Measurements from ENCODE around the gene OMG.

OMG gene

GRCh38 chr17:31256936-31257335 lies 40.1 kb downstream of the OMG start:
- H3K36me3 ChIP-seq (ENCODE audit: insufficient read depth, low read length): peaks cover 7% of the 10 kb centered on the region
- no peaks in the 10 kb centered on the region for H3K9me3 ChIP-seq (ENCODE audit: low read length)
- no peak overlapping the region for H3K4me3 ChIP-seq (ENCODE audit: low read depth in 1 of 2, low read length in 2 of 2)
- H3K9ac ChIP-seq (ENCODE audit: low read length): no peak overlapping the region
- no peak overlapping the region for H3K27ac ChIP-seq (ENCODE audit: low read depth, low read length)
- H3K4me1 ChIP-seq (ENCODE audit: insufficient read depth, low read length): no peaks in the 10 kb centered on the region
- H3K27me3 ChIP-seq (ENCODE audit: control insufficient read depth in 1 of 2, insufficient read depth in 2 of 2, low read length in 2 of 2): no peaks in the 10 kb centered on the region

- Histone ChIP-seq H3K27ac (ENCODE audit: low read depth, low read length) (no peak overlapping the region), H3K27me3 (ENCODE audit: control insufficient read depth in 1 of 2, insufficient read depth in 2 of 2, low read length in 2 of 2) (no peaks in the 10 kb centered on the region), H3K9ac (ENCODE audit: low read length) (no peak overlapping the region), H3K4me3 (ENCODE audit: low read depth in 1 of 2, low read length in 2 of 2) (no peak overlapping the region), H3K4me1 (ENCODE audit: insufficient read depth, low read length) (no peaks in the 10 kb centered on the region), H3K9me3 (ENCODE audit: low read length) (no peaks in the 10 kb centered on the region), H3K36me3 (ENCODE audit: insufficient read depth, low read length) (peaks cover 6% of the 10 kb centered on the region)
Observed at GRCh38 chr17:31254654-31255053, 42.4 kb downstream of the OMG start.

GRCh38 chr17:31252741-31253140 lies 44.3 kb downstream of the OMG start:
- Histone ChIP-seq H3K4me3 (ENCODE audit: low read depth in 1 of 2, low read length in 2 of 2) (no peak overlapping the region), H3K4me1 (ENCODE audit: insufficient read depth, low read length) (no peaks in the 10 kb centered on the region), H3K9ac (ENCODE audit: low read length) (no peak overlapping the region), H3K27ac (ENCODE audit: low read depth, low read length) (no peak overlapping the region), H3K36me3 (ENCODE audit: insufficient read depth, low read length) (peaks cover 10% of the 10 kb centered on the region), H3K27me3 (ENCODE audit: control insufficient read depth in 1 of 2, insufficient read depth in 2 of 2, low read length in 2 of 2) (no peaks in the 10 kb centered on the region), H3K9me3 (ENCODE audit: low read length) (no peaks in the 10 kb centered on the region)

GRCh38 chr17:31251970-31252328 lies 45.1 kb downstream of the OMG start:
- Histone ChIP-seq H3K27ac (ENCODE audit: low read depth, low read length) (no peak overlapping the region), H3K36me3 (ENCODE audit: insufficient read depth, low read length) (peaks cover 10% of the 10 kb centered on the region)

GRCh38 chr17:31251105-31251969 lies 45.7 kb downstream of the OMG start:
- no peaks in the 10 kb centered on the region for H3K27me3 ChIP-seq (ENCODE audit: control insufficient read depth in 1 of 2, insufficient read depth in 2 of 2, low read length in 2 of 2)
- H3K9me3 ChIP-seq (ENCODE audit: low read length): no peaks in the 10 kb centered on the region
- H3K4me1 ChIP-seq (ENCODE audit: insufficient read depth, low read length): no peaks in the 10 kb centered on the region
- peaks cover 10% of the 10 kb centered on the region for H3K36me3 ChIP-seq (ENCODE audit: insufficient read depth, low read length)
- H3K4me3 ChIP-seq (ENCODE audit: low read depth in 1 of 2, low read length in 2 of 2): no peak overlapping the region
- H3K27ac ChIP-seq (ENCODE audit: low read depth, low read length): no peak overlapping the region
- no peak overlapping the region for H3K9ac ChIP-seq (ENCODE audit: low read length)

More at GRCh38 chr17:31251970-31252328, 45.1 kb downstream of the OMG start:
- no peak overlapping the region for H3K9ac ChIP-seq (ENCODE audit: low read length)
- H3K4me1 ChIP-seq (ENCODE audit: insufficient read depth, low read length): no peaks in the 10 kb centered on the region
- no peak overlapping the region for H3K4me3 ChIP-seq (ENCODE audit: low read depth in 1 of 2, low read length in 2 of 2)
- no peaks in the 10 kb centered on the region for H3K27me3 ChIP-seq (ENCODE audit: control insufficient read depth in 1 of 2, insufficient read depth in 2 of 2, low read length in 2 of 2)
- no peaks in the 10 kb centered on the region for H3K9me3 ChIP-seq (ENCODE audit: low read length)

GRCh38 chr17:31250229-31250628 lies 46.8 kb downstream of the OMG start:
- Histone ChIP-seq H3K9ac (ENCODE audit: low read length) (no peak overlapping the region), H3K9me3 (ENCODE audit: low read length) (no peaks in the 10 kb centered on the region), H3K4me1 (ENCODE audit: insufficient read depth, low read length) (no peaks in the 10 kb centered on the region), H3K4me3 (ENCODE audit: low read depth in 1 of 2, low read length in 2 of 2) (no peak overlapping the region), H3K36me3 (ENCODE audit: insufficient read depth, low read length) (peaks cover 10% of the 10 kb centered on the region), H3K27ac (ENCODE audit: low read depth, low read length) (no peak overlapping the region), H3K27me3 (ENCODE audit: control insufficient read depth in 1 of 2, insufficient read depth in 2 of 2, low read length in 2 of 2) (no peaks in the 10 kb centered on the region)

- no peak overlapping the region for H3K4me3 ChIP-seq (ENCODE audit: low read depth in 1 of 2, low read length in 2 of 2)
- no peaks in the 10 kb centered on the region for H3K4me1 ChIP-seq (ENCODE audit: insufficient read depth, low read length)
- H3K9me3 ChIP-seq (ENCODE audit: low read length): no peaks in the 10 kb centered on the region
- H3K27me3 ChIP-seq (ENCODE audit: control insufficient read depth in 1 of 2, insufficient read depth in 2 of 2, low read length in 2 of 2): no peaks in the 10 kb centered on the region
- no peak overlapping the region for H3K27ac ChIP-seq (ENCODE audit: low read depth, low read length)
- no peak overlapping the region for H3K9ac ChIP-seq (ENCODE audit: low read length)
- peaks cover 10% of the 10 kb centered on the region for H3K36me3 ChIP-seq (ENCODE audit: insufficient read depth, low read length)
Observed at GRCh38 chr17:31249835-31250141, 47.3 kb downstream of the OMG start.

GRCh38 chr17:31248986-31249834 lies 47.8 kb downstream of the OMG start:
- peaks cover 10% of the 10 kb centered on the region for H3K36me3 ChIP-seq (ENCODE audit: insufficient read depth, low read length)
- H3K27ac ChIP-seq (ENCODE audit: low read depth, low read length): no peak overlapping the region

More at GRCh38 chr17:31248986-31249834, 47.8 kb downstream of the OMG start:
- Histone ChIP-seq H3K9ac (ENCODE audit: low read length) (no peak overlapping the region), H3K4me1 (ENCODE audit: insufficient read depth, low read length) (no peaks in the 10 kb centered on the region), H3K4me3 (ENCODE audit: low read depth in 1 of 2, low read length in 2 of 2) (no peak overlapping the region), H3K27me3 (ENCODE audit: control insufficient read depth in 1 of 2, insufficient read depth in 2 of 2, low read length in 2 of 2) (no peaks in the 10 kb centered on the region), H3K9me3 (ENCODE audit: low read length) (no peaks in the 10 kb centered on the region)
